Gastroesophageal sphincter (tissue), 4 donors: ENCODE results near the gene CHSY1. TPM values are rescaled to one million over a fixed set of nuclear protein-coding genes. Genes with fewer than 3 reads are reported as not detected.

ENCODE experiments used
- ATAC-seq: fragments of 150-250 bp; one replicate; pipeline ENCODE4 v1.9.1; 2016; ENCODE audit warnings: mild to moderate bottlenecking, moderate library complexity
- H3K27ac ChIP-seq, 4 donors: fragments of 200-600 bp; sonication (generic) in 3 of 4; 1 replicate in 3 of 4; 2 replicates in 1 of 4; pipeline ENCODE4 v1.5.1; 2016 to 2019
- H3K27me3 ChIP-seq: fragments of 200-600 bp; sonication (generic); one replicate; pipeline ENCODE4 v1.5.1; 2019
- H3K36me3 ChIP-seq, 2 donors: fragments of 200-600 bp; sonication (generic); one replicate each; pipeline ENCODE4 v1.5.1; 2019; ENCODE audit warnings: control low read depth in 1 of 2
- H3K4me1 ChIP-seq, 3 donors: fragments of 200-600 bp; sonication (generic); 1 replicate in 2 of 3; 2 replicates in 1 of 3; pipeline ENCODE4 v1.5.1; 2016 to 2019; ENCODE audit warnings: control low read depth in 2 of 3
- H3K4me3 ChIP-seq, 2 donors: fragments of 200-600 bp; sonication (generic); one replicate each; pipeline ENCODE4 v1.5.1; 2019; ENCODE audit warnings: mild to moderate bottlenecking in 1 of 2, moderate library complexity in 1 of 2
- H3K9me3 ChIP-seq, 3 donors: fragments of 200-600 bp; sonication (generic); one replicate each; pipeline ENCODE4 v1.5.1; 2017 to 2019; ENCODE audit warnings: control low read depth in 2 of 3
- CTCF ChIP-seq, 4 experiments: fragments of 200-600 bp in 2 of 4; fragments of 450-650 bp in 2 of 4; sonication (generic) in 1 of 4; IDR thresholded peaks; one replicate each; pipeline ENCODE4 v1.5.1; 2017 to 2019; ENCODE audit warnings: antibody characterized with exemption in 4 of 4, mild to moderate bottlenecking in 2 of 4, moderate library complexity in 2 of 4
- EP300 ChIP-seq: sonication (generic); formaldehyde crosslinking; IDR thresholded peaks from one replicate; pipeline ENCODE4 v1.6.1; 2017; ENCODE audit warnings: antibody characterized with exemption, mild to moderate bottlenecking
- POLR2A ChIP-seq, 2 donors: fragments of 450-650 bp; IDR thresholded peaks; one replicate each; pipeline ENCODE4 v1.6.1; 2017; ENCODE audit warnings: antibody characterized with exemption in 2 of 2, mild to moderate bottlenecking in 2 of 2, moderate library complexity in 1 of 2
- POLR2AphosphoS5 ChIP-seq: sonication (generic); formaldehyde crosslinking; IDR thresholded peaks from one replicate; pipeline ENCODE4 v1.6.1; 2017; ENCODE audit warnings: antibody characterized with exemption
- WGBS, 2 donors: methylation state at CpG; one replicate each; pipeline ENCODE4 v1.1.5; 2018; ENCODE audit warnings: low coverage in 1 of 2; 5-methylcytosine and 5-hydroxymethylcytosine counted together
- total RNA-seq, 4 donors: library from RNA; depleted of rRNA; stranded (reverse); fragments of >200 nt; gene quantifications; one replicate each; pipeline ENCODE4 v1.1.0, GENCODE V29; 2016

CHSY1 gene
- total RNA-seq, 4 donors from 2014 or later, result 13.8 to 30.6 (median 19.9) TPM

DNA sequence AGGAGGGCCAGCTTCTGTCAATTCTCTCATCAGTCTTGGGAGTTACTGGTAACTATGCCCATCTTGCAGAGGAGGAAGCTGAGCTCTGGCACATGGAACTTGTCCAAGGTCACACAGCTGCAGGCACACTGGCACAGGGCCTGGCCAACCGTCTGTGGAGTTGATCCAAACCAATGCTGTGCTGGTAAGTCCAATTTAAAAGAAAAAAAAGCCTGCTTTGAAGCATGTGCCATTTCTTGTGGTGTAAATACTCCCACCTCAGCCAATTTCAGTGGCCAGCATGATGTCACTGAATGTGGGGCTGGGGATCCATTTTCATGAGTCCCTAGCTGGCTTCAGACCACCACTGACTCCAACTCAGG lies 83.4 kb downstream of the CHSY1 start:
- 50 to 57% methylated on average over 1 of the region's 1 CpG for WGBS, 2 donors
- Histone ChIP-seq H3K9me3 (peaks cover 0 to 25% (median 0%) of the 10 kb centered on the region in 3 donors), H3K27me3 (no peaks in the 10 kb centered on the region), H3K27ac (peak overlapping the region in 3 of 4 donors; percentile 73 to 80 (median 74)), H3K4me3 (no peak overlapping the region), H3K36me3 (peaks cover 0 to under 1% of the 10 kb centered on the region in 2 donors), H3K4me1 (peaks cover 0 to 34% (median 0%) of the 10 kb centered on the region in 3 donors)
- peak; percentile 7 for ATAC-seq
- no peak for TF ChIP-seq EP300
- TF ChIP-seq CTCF (IDR thresholded peaks at IDR 0.05), result no peak
- no peak for TF ChIP-seq POLR2A (IDR thresholded peaks at IDR 0.05)
- TF ChIP-seq POLR2AphosphoS5, result no peak

DNA sequence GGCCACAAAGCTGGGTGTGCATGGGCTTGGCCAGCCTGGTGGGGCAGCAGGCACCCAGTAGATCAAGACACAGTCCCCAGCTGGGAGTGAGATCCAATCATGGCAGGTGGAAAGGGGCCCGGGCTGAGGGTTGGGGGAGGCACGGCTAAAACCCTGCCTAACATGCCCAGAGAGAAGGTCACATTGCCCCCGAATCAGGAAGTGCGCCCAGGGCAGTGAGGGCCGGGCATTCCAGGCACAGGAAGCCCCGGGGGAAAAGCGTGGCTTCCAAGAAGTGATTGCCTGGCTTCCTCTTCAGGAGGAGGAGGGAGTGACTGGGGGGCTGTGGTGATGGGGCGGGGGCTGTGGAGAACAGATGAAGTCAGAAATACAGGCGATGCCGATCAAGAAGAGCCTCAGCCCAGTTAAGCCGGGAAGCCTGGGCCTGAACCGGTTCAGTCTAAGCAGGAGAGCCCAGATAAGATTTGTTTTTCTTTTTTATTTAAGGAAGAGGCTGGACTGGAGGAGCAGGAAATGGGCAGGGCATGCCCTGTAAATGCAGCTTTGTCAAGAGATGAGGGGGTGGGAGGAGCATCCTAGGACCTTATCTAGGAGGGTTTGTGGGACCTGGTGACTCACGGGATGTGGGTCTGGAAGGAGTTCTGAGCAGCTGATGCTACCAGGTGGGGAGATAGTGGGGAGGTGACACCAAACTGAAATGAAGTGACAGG lies 83.9 kb downstream of the CHSY1 start:
- Histone ChIP-seq H3K4me3 (peak overlapping the region in 1 of 2 donors; percentile 6), H3K27ac (peak overlapping the region in 3 of 4 donors; percentile 73 to 80 (median 74)), H3K36me3 (no peaks in the 10 kb centered on the region), H3K4me1 (peaks cover 4 to 38% (median 5%) of the 10 kb centered on the region in 3 donors), H3K27me3 (no peaks in the 10 kb centered on the region), H3K9me3 (peaks cover 0 to 25% (median 0%) of the 10 kb centered on the region in 3 donors)
- TF ChIP-seq CTCF (IDR thresholded peaks at IDR 0.05), result no peak
- TF ChIP-seq POLR2AphosphoS5, result peak; percentile 36
- no peak for TF ChIP-seq EP300
- TF ChIP-seq POLR2A (IDR thresholded peaks at IDR 0.05), result peak in 1 of 2 donors; percentile 9
- peak; percentile 50 for ATAC-seq
- WGBS, 2 donors, result 44 to 58% methylated on average over 5 to 6 of the region's 13 CpGs

GRCh38 chr15:101167411-101167752 lies 84.5 kb downstream of the CHSY1 start:
- 66 to 70% methylated on average over 3 of the region's 3 CpGs for WGBS, 2 donors
- Histone ChIP-seq H3K4me1 (peaks cover 5 to 40% (median 10%) of the 10 kb centered on the region in 3 donors), H3K27ac (peak overlapping the region in 3 of 4 donors; percentile 73 to 80 (median 74)), H3K9me3 (peaks cover 0 to 25% (median 0%) of the 10 kb centered on the region in 3 donors), H3K36me3 (no peaks in the 10 kb centered on the region), H3K27me3 (no peaks in the 10 kb centered on the region), H3K4me3 (peak overlapping the region in 1 of 2 donors; percentile 6)
- no peak for ATAC-seq
- TF ChIP-seq POLR2AphosphoS5, result no peak
- no peak for TF ChIP-seq EP300
- TF ChIP-seq CTCF (IDR thresholded peaks at IDR 0.05), result no peak
- TF ChIP-seq POLR2A (IDR thresholded peaks at IDR 0.05), result no peak

DNA sequence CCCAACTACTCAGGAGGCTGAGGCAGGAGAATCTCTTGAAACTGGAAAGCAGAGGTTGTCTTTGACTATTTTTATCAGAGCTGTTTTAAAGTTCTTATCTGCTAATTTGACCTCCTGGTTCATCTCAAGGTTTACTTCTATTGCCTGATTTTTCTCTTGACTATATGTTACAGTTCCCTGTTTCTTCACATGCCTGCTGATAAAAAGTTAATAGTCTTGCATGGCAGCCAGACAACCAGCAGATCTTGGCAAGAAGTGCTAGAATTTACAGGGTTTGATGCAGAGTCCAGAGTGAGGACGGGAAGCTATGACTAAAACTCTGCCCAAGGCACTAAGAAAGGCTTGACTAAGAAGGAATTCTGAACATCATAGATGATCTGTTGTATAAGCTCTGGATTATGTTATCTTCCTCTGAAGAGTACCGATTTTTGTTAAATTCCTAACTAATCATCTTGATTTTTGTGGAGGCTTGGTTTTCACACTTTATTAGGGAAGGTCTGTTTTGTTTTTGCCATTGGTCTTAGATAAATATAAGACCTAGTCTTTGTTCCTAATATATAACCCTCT lies 85.9 kb downstream of the CHSY1 start:
- peaks cover 0 to 25% (median 0%) of the 10 kb centered on the region in 3 donors for H3K9me3 ChIP-seq
- WGBS, 2 donors, result 93 to 95% methylated on average over 2 of the region's 2 CpGs
- H3K36me3 ChIP-seq, result no peaks in the 10 kb centered on the region
- TF ChIP-seq POLR2A (IDR thresholded peaks at IDR 0.05) (no peak), CTCF (IDR thresholded peaks at IDR 0.05) (no peak)
- peak overlapping the region in 3 of 4 donors; percentile 9 to 80 (median 73) for H3K27ac ChIP-seq
- no peak for ATAC-seq
- H3K27me3 ChIP-seq, result no peaks in the 10 kb centered on the region
- H3K4me1 ChIP-seq, result peaks cover 5 to 43% (median 13%) of the 10 kb centered on the region in 3 donors
- no peak overlapping the region for H3K4me3 ChIP-seq
